Astrocyte (in vitro differentiated cells and primary cell): ENCODE data around the gene KCNB1. TPM values are rescaled to one million over a fixed set of nuclear protein-coding genes. Genes with fewer than 3 reads are reported as not detected.

Experiments
- DNase-seq: peaks from one replicate; pipeline ENCODE4 v3.0.0-alpha.2; 2010; ENCODE audit warnings: low read depth
- FAIRE-seq: peaks from 2 replicates; lab custom pipeline; 2011; peaks lifted over from hg19 to GRCh38; lab: Jason Lieb, UNC
- H2AFZ ChIP-seq: 2 replicates; pipeline ENCODE4 v1.6.0; 2012; ENCODE audit warnings: low read depth, low read length, inconsistent platforms
- H3K27ac ChIP-seq: 2 replicates; pipeline ENCODE4 v1.5.1; 2011; ENCODE audit warnings: low read depth, low read length, inconsistent platforms
- H3K27me3 ChIP-seq: 2 replicates; pipeline ENCODE4 v1.6.0; 2011; ENCODE audit warnings: low read length, inconsistent platforms; ENCODE audit not compliant: insufficient read depth
- H3K36me3 ChIP-seq: 2 replicates; pipeline ENCODE4 v1.5.1; 2011; ENCODE audit warnings: low read length, inconsistent platforms; ENCODE audit not compliant: insufficient read depth
- H3K4me1 ChIP-seq: 2 replicates; pipeline ENCODE4 v1.5.1; 2011; ENCODE audit warnings: low read length, inconsistent platforms; ENCODE audit not compliant: insufficient read depth
- H3K4me2 ChIP-seq: 2 replicates; pipeline ENCODE4 v1.6.0; 2012; ENCODE audit warnings: low read length, inconsistent platforms
- H3K4me3 ChIP-seq: 2 replicates; pipeline ENCODE4 v1.5.1; 2011; ENCODE audit warnings: low read depth, mild to moderate bottlenecking, low read length, inconsistent platforms; ENCODE audit not compliant: insufficient read depth
- H3K79me2 ChIP-seq: 2 replicates; pipeline ENCODE4 v1.6.0; 2012; ENCODE audit warnings: mild to moderate bottlenecking, low read length, inconsistent platforms; ENCODE audit not compliant: insufficient read depth
- H3K9ac ChIP-seq: 2 replicates; pipeline ENCODE4 v1.6.0; 2012; ENCODE audit warnings: mild to moderate bottlenecking, low read length, inconsistent platforms
- H3K9me3 ChIP-seq: 2 replicates; pipeline ENCODE4 v1.5.1; 2012; ENCODE audit warnings: low read depth, mild to moderate bottlenecking, low read length, inconsistent platforms; ENCODE audit not compliant: insufficient read depth
- H4K20me1 ChIP-seq: 2 replicates; pipeline ENCODE4 v1.6.0; 2012; ENCODE audit warnings: low read length, inconsistent platforms; ENCODE audit not compliant: insufficient read depth
- H3K27ac Mint-ChIP-seq: one replicate; pipeline ENCODE4 v1.8.0; 2021; ENCODE audit warnings: mild to moderate bottlenecking, mixed read lengths; ENCODE audit not compliant: unreplicated experiment
- H3K27me3 Mint-ChIP-seq: one replicate; pipeline ENCODE4 v1.8.0; 2021; ENCODE audit warnings: low read depth, mixed read lengths; ENCODE audit not compliant: unreplicated experiment
- H3K36me3 Mint-ChIP-seq: one replicate; pipeline ENCODE4 v1.8.0; 2021; ENCODE audit warnings: low read depth, mixed read lengths; ENCODE audit not compliant: unreplicated experiment
- H3K4me1 Mint-ChIP-seq: one replicate; pipeline ENCODE4 v1.8.0; 2021; ENCODE audit warnings: low read depth, mixed read lengths; ENCODE audit not compliant: unreplicated experiment
- H3K4me3 Mint-ChIP-seq: one replicate; pipeline ENCODE4 v1.8.0; 2021; ENCODE audit warnings: mild to moderate bottlenecking, moderate library complexity, mixed read lengths; ENCODE audit not compliant: unreplicated experiment
- H3K9me3 Mint-ChIP-seq: one replicate; pipeline ENCODE4 v1.8.0; 2021; ENCODE audit warnings: mild to moderate bottlenecking, mixed read lengths; ENCODE audit not compliant: unreplicated experiment
- CTCF ChIP-seq: IDR thresholded peaks from 2 replicates; pipeline ENCODE4 v1.5.1; 2011; ENCODE audit warnings: low read depth, mild to moderate bottlenecking, inconsistent platforms, low read length, moderate library complexity; ENCODE audit not compliant: insufficient read depth
- EZH2 ChIP-seq: IDR thresholded peaks from 2 replicates; pipeline ENCODE4 v1.6.1; 2012; ENCODE audit warnings: mild to moderate bottlenecking, low read length, inconsistent platforms; ENCODE audit not compliant: insufficient read depth
- total RNA-seq: library from RNA; stranded (reverse); gene quantifications from 2 replicates; pipeline ENCODE4 v1.2.1, GENCODE V29; 2021

The KCNB1 gene
- total RNA-seq, 1 donor from 2014 or later, result 0.48 TPM

DNA sequence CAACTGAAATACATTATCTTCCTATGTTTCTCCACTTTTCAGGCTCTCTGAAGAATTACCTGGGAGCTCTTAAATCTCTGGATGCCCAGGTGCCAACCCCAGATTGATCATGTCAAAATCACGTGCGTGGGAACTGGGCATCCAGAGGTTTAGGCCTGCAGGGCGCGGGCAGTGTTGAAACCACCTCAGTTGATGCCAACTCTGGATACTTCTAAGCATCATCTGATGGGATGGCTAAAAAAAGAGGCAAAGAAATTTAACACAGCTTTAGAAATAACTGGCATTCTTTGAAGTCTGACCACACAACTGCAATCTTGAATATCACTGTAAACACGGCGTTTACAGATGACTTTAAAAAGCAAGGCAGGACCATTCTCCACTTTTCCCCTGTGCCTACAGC lies 43.6 kb upstream of the KCNB1 start:
- Mint-ChIP-seq H3K27me3 (peaks cover 10% of the 10 kb centered on the region), H3K27ac (no peak overlapping the region), H3K9me3 (peaks cover 6% of the 10 kb centered on the region), H3K4me3 (no peak overlapping the region), H3K36me3 (peaks cover 8% of the 10 kb centered on the region), H3K4me1 (no peaks in the 10 kb centered on the region)
- no peaks in the 10 kb centered on the region for H3K36me3 ChIP-seq
- no peak overlapping the region for H3K4me2 ChIP-seq
- no peak overlapping the region for H2AFZ ChIP-seq
- FAIRE-seq (no peak), DNase-seq (no peak)
- H3K27me3 ChIP-seq, result peaks cover 5% of the 10 kb centered on the region
- H3K79me2 ChIP-seq, result no peaks in the 10 kb centered on the region
- no peaks in the 10 kb centered on the region for H4K20me1 ChIP-seq
- H3K4me1 ChIP-seq, result no peaks in the 10 kb centered on the region
- no peak for TF ChIP-seq EZH2
- TF ChIP-seq CTCF, result no peak
- no peak overlapping the region for H3K9ac ChIP-seq
- no peak overlapping the region for H3K27ac ChIP-seq
- H3K4me3 ChIP-seq, result no peak overlapping the region
- no peaks in the 10 kb centered on the region for H3K9me3 ChIP-seq

- Histone ChIP-seq H4K20me1 (no peaks in the 10 kb centered on the region), H2AFZ (no peak overlapping the region), H3K27me3 (peaks cover 5% of the 10 kb centered on the region), H3K36me3 (no peaks in the 10 kb centered on the region), H3K9me3 (no peaks in the 10 kb centered on the region), H3K4me2 (no peak overlapping the region), H3K4me1 (no peaks in the 10 kb centered on the region), H3K27ac (no peak overlapping the region), H3K4me3 (no peak overlapping the region), H3K79me2 (no peaks in the 10 kb centered on the region), H3K9ac (no peak overlapping the region)
- FAIRE-seq (no peak), DNase-seq (no peak)
- Mint-ChIP-seq H3K27ac (no peak overlapping the region), H3K36me3 (peaks cover 8% of the 10 kb centered on the region), H3K9me3 (peaks cover 6% of the 10 kb centered on the region), H3K27me3 (peaks cover 14% of the 10 kb centered on the region), H3K4me3 (no peak overlapping the region), H3K4me1 (no peaks in the 10 kb centered on the region)
- TF ChIP-seq CTCF (no peak), EZH2 (no peak)
These were observed 41.4 kb upstream of the KCNB1 start for GRCh38 chr20:49523767-49524360.

- TF ChIP-seq EZH2 (no peak), CTCF (no peak)
- no peaks in the 10 kb centered on the region for H3K36me3 ChIP-seq
- Mint-ChIP-seq H3K4me3 (no peak overlapping the region), H3K27me3 (peaks cover 21% of the 10 kb centered on the region), H3K9me3 (peaks cover 5% of the 10 kb centered on the region), H3K27ac (no peak overlapping the region), H3K4me1 (no peaks in the 10 kb centered on the region), H3K36me3 (peaks cover 8% of the 10 kb centered on the region)
- H3K4me2 ChIP-seq, result no peak overlapping the region
- no peak overlapping the region for H2AFZ ChIP-seq
- no peaks in the 10 kb centered on the region for H3K9me3 ChIP-seq
- peaks cover 2% of the 10 kb centered on the region for H3K27me3 ChIP-seq
- no peak overlapping the region for H3K9ac ChIP-seq
- FAIRE-seq, result no peak
- no peak overlapping the region for H3K27ac ChIP-seq
- H3K79me2 ChIP-seq, result no peaks in the 10 kb centered on the region
- no peak overlapping the region for H3K4me3 ChIP-seq
- DNase-seq, result no peak
- H4K20me1 ChIP-seq, result no peaks in the 10 kb centered on the region
- H3K4me1 ChIP-seq, result no peaks in the 10 kb centered on the region
These were observed 38.9 kb upstream of the KCNB1 start for GRCh38 chr20:49521356-49521755.
